OCI-LY1 (cell line): ENCODE results near the gene C3orf70.

Source experiments
- H2AFZ ChIP-seq: fragments of 200-600 bp; sonication (generic), shearing (Covaris generic); 2 replicates; pipeline ENCODE4 v1.6.0; 2014; ENCODE audit warnings: antibody characterized with exemption, mild to moderate bottlenecking, low read length
- H3F3A ChIP-seq: fragments of 200-600 bp; sonication (generic), shearing (Covaris generic); 2 replicates; pipeline ENCODE4 v1.6.0; 2014; ENCODE audit warnings: mild to moderate bottlenecking, antibody characterized with exemption, low read length, moderate library complexity; ENCODE audit not compliant: insufficient read depth
- H3K27ac ChIP-seq: fragments of 200-600 bp; sonication (generic); 2 replicates; pipeline ENCODE4 v1.5.1; 2014; ENCODE audit warnings: low read length, mixed run types, mild to moderate bottlenecking, low read depth; ENCODE audit not compliant: poor library complexity, severe bottlenecking
- H3K27me3 ChIP-seq: fragments of 200-600 bp; sonication (generic); 2 replicates; pipeline ENCODE4 v1.6.0; 2014; ENCODE audit warnings: antibody characterized with exemption, mild to moderate bottlenecking, low read length, moderate library complexity; ENCODE audit not compliant: insufficient read depth
- H3K36me3 ChIP-seq: fragments of 200-600 bp; sonication (generic); 2 replicates; pipeline ENCODE4 v1.6.1; 2014; ENCODE audit warnings: mild to moderate bottlenecking, antibody characterized with exemption, low read length, moderate library complexity, mixed read lengths; ENCODE audit not compliant: insufficient read depth
- H3K4me1 ChIP-seq: fragments of 200-600 bp; sonication (generic); 2 replicates; pipeline ENCODE4 v1.5.1; 2014; ENCODE audit warnings: mild to moderate bottlenecking, low read length, moderate library complexity; ENCODE audit not compliant: insufficient read depth, severe bottlenecking
- H3K4me2 ChIP-seq: fragments of 200-600 bp; sonication (generic), shearing (Covaris generic); 2 replicates; pipeline ENCODE4 v1.6.1; 2014; ENCODE audit warnings: low read length
- H3K4me3 ChIP-seq: fragments of 200-600 bp; sonication (generic); 2 replicates; pipeline ENCODE4 v1.5.1; 2014; ENCODE audit warnings: low read length, low read depth, mild to moderate bottlenecking, mixed read lengths; ENCODE audit not compliant: poor library complexity, severe bottlenecking
- H3K79me2 ChIP-seq: fragments of 200-600 bp; shearing (Covaris generic); 2 replicates; pipeline ENCODE4 v1.6.1; 2016; ENCODE audit warnings: mixed run types, low read length, mixed read lengths; ENCODE audit not compliant: insufficient read depth
- H3K9ac ChIP-seq: fragments of 200-600 bp; sonication (generic), shearing (Covaris generic); 2 replicates; pipeline ENCODE4 v1.6.1; 2014; ENCODE audit warnings: mild to moderate bottlenecking, low read length, mixed read lengths
- H3K9me2 ChIP-seq: fragments of 200-600 bp; sonication (generic), shearing (Covaris generic); 2 replicates; pipeline ENCODE4 v1.6.1; 2014; ENCODE audit warnings: low read depth, mild to moderate bottlenecking, low read length, mixed read lengths
- H3K9me3 ChIP-seq: fragments of 200-600 bp; shearing (Covaris generic); 2 replicates; pipeline ENCODE4 v1.6.1; 2014; ENCODE audit warnings: low read length, mixed read lengths
- H4K20me1 ChIP-seq: fragments of 200-600 bp; sonication (generic), shearing (Covaris generic); 2 replicates; pipeline ENCODE4 v1.6.0; 2016; ENCODE audit warnings: mild to moderate bottlenecking, low read length; ENCODE audit not compliant: insufficient read depth
- EZH2 ChIP-seq: fragments of 200-600 bp; sonication (generic), shearing (Covaris generic); IDR thresholded peaks from 2 replicates; pipeline ENCODE4 v1.8.0; 2017; ENCODE audit warnings: borderline replicate concordance, mixed run types, mild to moderate bottlenecking, antibody characterized with exemption, low read length, moderate library complexity, mixed read lengths
- TF ChIP-seq, protein P1 (sequence below): fragments of 200-600 bp; sonication (generic), shearing (Covaris generic); IDR thresholded peaks from 2 replicates; pipeline ENCODE4 v1.5.1; 2017; ENCODE audit warnings: mild to moderate bottlenecking, antibody characterized with exemption, low read length, moderate library complexity, mixed read lengths

Gene C3orf70

DNA sequence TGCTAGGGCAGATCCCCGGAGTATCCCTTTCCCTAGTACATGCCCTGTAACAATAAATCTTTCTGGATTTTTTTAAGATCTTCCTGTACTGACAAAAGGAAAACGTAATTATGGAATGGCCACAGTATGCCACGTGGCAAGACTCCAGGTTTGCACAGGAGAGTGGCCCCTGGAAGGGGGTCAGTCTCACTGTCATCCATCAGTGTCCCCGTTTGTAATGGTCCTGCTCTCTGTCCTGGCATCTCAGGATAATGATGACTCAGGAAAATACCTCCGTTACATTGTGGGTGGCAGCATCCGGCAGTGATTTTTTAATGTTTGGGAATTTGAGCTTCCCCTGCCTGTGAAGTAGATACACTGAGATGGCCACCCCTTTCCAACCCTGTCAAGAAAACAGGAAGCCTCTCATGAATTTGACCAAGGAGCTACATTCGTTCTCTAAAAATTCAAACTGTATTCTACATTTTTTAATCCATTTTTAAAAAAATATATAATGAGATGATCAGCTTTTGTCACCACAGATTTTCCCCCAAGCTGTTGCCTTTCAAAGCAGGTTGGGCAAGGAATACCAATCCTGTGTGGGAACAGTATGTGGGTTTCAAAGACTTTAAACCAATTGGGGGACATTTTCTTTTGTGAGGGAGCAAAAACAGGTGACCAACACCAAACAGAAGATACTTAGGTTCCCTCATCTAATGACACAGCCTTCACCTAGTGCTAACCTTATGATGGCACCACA is 110.4 kb downstream of the C3orf70 start:
- Histone ChIP-seq H3K27me3 (no peaks in the 10 kb centered on the region), H3K9ac (no peak overlapping the region), H3K79me2 (no peaks in the 10 kb centered on the region), H3K4me1 (no peaks in the 10 kb centered on the region), H3F3A (no peaks in the 10 kb centered on the region), H3K27ac (no peak overlapping the region), H3K9me3 (no peaks in the 10 kb centered on the region), H3K36me3 (no peaks in the 10 kb centered on the region), H2AFZ (no peak overlapping the region), H3K9me2 (no peaks in the 10 kb centered on the region), H3K4me3 (no peak overlapping the region), H3K4me2 (no peak overlapping the region), H4K20me1 (no peaks in the 10 kb centered on the region)
- no peak for TF ChIP-seq EZH2
- TF ChIP-seq, protein P1, sequence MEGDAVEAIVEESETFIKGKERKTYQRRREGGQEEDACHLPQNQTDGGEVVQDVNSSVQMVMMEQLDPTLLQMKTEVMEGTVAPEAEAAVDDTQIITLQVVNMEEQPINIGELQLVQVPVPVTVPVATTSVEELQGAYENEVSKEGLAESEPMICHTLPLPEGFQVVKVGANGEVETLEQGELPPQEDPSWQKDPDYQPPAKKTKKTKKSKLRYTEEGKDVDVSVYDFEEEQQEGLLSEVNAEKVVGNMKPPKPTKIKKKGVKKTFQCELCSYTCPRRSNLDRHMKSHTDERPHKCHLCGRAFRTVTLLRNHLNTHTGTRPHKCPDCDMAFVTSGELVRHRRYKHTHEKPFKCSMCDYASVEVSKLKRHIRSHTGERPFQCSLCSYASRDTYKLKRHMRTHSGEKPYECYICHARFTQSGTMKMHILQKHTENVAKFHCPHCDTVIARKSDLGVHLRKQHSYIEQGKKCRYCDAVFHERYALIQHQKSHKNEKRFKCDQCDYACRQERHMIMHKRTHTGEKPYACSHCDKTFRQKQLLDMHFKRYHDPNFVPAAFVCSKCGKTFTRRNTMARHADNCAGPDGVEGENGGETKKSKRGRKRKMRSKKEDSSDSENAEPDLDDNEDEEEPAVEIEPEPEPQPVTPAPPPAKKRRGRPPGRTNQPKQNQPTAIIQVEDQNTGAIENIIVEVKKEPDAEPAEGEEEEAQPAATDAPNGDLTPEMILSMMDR, result no peak

DNA sequence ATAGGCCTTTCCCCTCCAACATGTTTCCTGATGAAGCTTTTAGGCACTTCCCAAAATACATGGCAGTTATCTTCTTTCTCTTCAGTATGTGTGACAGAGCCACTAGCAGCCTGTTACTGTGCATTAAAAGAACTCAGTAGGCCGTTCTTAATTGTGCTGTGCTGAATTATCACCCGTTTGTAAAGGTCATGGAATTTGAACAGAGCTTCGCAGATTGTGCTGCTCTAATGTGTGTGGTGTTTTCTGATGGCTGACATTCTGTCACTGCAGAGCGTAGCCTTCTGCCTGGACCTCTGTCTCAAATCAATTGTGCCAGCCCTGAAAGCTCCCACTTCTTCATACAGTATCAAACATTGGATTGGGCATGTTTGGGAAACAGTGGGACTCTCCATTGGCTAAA is 111.3 kb downstream of the C3orf70 start:
- H3K9me2 ChIP-seq, result no peaks in the 10 kb centered on the region
- no peak overlapping the region for H2AFZ ChIP-seq
- no peaks in the 10 kb centered on the region for H3K27me3 ChIP-seq
- no peaks in the 10 kb centered on the region for H3K9me3 ChIP-seq
- no peaks in the 10 kb centered on the region for H3K36me3 ChIP-seq
- no peaks in the 10 kb centered on the region for H3K79me2 ChIP-seq
- no peak overlapping the region for H3K4me2 ChIP-seq
- TF ChIP-seq, protein P1, result no peak
- TF ChIP-seq EZH2, result no peak
- no peak overlapping the region for H3K9ac ChIP-seq
- H3K27ac ChIP-seq, result no peak overlapping the region
- no peak overlapping the region for H3K4me3 ChIP-seq
- no peaks in the 10 kb centered on the region for H4K20me1 ChIP-seq
- H3F3A ChIP-seq, result no peaks in the 10 kb centered on the region
- no peaks in the 10 kb centered on the region for H3K4me1 ChIP-seq

DNA sequence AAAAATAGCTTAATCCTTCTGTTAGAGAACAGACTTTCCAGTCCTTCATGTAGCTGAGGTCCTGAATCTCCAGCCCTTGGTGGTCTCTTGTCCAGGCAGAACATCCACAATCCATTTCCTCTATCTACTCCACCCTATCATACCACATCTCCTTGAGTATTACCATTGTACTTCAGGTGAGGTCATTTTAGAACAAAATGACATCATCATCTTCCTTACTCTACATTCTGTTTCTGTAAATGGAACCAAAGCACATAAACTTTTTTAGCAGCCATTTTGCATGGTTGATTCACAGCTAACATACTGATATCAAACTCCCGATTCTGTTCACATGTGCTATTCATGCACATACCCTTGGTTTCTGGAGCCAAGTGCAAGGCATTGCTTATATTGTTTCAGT is 112.4 kb downstream of the C3orf70 start:
- Histone ChIP-seq H3F3A (no peaks in the 10 kb centered on the region), H3K4me2 (no peak overlapping the region), H3K36me3 (no peaks in the 10 kb centered on the region), H3K4me3 (no peak overlapping the region), H4K20me1 (no peaks in the 10 kb centered on the region), H3K79me2 (no peaks in the 10 kb centered on the region), H3K9me2 (no peaks in the 10 kb centered on the region), H2AFZ (no peak overlapping the region), H3K27me3 (no peaks in the 10 kb centered on the region), H3K27ac (no peak overlapping the region), H3K9ac (no peak overlapping the region), H3K4me1 (no peaks in the 10 kb centered on the region), H3K9me3 (no peaks in the 10 kb centered on the region)
- no peak for TF ChIP-seq EZH2
- TF ChIP-seq, protein P1, result no peak
